Measurements from ENCODE around the gene FNBP1. TPM values are rescaled to one million over a fixed set of nuclear protein-coding genes. Genes with fewer than 3 reads are reported as not detected.

The FNBP1 gene
- total RNA-seq, 1 donor from 2014 or later: 87.2 TPM

GRCh38 chr9:129921905-129922304 lies 121.1 kb downstream of the FNBP1 start:
- no peaks in the 10 kb centered on the region for H3K27me3 ChIP-seq
- TF ChIP-seq, protein P1, sequence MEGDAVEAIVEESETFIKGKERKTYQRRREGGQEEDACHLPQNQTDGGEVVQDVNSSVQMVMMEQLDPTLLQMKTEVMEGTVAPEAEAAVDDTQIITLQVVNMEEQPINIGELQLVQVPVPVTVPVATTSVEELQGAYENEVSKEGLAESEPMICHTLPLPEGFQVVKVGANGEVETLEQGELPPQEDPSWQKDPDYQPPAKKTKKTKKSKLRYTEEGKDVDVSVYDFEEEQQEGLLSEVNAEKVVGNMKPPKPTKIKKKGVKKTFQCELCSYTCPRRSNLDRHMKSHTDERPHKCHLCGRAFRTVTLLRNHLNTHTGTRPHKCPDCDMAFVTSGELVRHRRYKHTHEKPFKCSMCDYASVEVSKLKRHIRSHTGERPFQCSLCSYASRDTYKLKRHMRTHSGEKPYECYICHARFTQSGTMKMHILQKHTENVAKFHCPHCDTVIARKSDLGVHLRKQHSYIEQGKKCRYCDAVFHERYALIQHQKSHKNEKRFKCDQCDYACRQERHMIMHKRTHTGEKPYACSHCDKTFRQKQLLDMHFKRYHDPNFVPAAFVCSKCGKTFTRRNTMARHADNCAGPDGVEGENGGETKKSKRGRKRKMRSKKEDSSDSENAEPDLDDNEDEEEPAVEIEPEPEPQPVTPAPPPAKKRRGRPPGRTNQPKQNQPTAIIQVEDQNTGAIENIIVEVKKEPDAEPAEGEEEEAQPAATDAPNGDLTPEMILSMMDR (IDR thresholded peaks at IDR 0.05): no peak
- H3K27ac ChIP-seq: no peak overlapping the region
- DNase-seq (ENCODE audit: low spot score in 2 of 2): no peak
- H3K9me3 ChIP-seq: no peaks in the 10 kb centered on the region
- H3K4me1 ChIP-seq: no peaks in the 10 kb centered on the region
- H3K4me3 ChIP-seq: no peak overlapping the region
- H3K36me3 ChIP-seq: peaks cover 31 to 48% of the 10 kb centered on the region in 2 donors
- intact Hi-C loops (cut with DNase I): no loop called here

- H3K36me3 ChIP-seq: peaks cover 18 to 35% of the 10 kb centered on the region in 2 donors
- no peak overlapping the region for H3K27ac ChIP-seq
Observed at GRCh38 chr9:129919841-129920240, 123.1 kb downstream of the FNBP1 start.

DNA sequence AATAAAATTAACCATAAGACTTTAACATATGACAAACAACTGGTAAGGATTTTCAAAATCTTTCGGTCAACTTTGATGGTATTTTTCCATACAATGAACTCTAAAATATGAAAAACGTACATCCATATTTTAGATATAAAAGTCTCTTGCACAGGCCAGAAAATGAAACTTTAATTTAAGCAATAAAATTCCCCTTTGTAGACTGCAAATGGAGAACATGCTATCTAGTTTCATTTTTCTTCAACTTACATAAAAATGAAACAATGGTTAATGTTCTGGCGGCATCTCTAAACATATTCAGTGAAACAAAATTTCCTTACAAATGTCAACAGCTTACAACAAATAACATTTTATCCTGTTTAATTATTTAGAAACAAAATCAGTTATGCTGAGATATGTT lies 123.7 kb downstream of the FNBP1 start:
- Histone ChIP-seq H3K27ac (no peak overlapping the region), H3K4me1 (no peaks in the 10 kb centered on the region), H3K36me3 (peaks cover 18 to 30% of the 10 kb centered on the region in 2 donors), H3K4me3 (no peak overlapping the region), H3K27me3 (no peaks in the 10 kb centered on the region), H3K9me3 (no peaks in the 10 kb centered on the region)
- intact Hi-C loops (cut with DNase I): no loop called here
- TF ChIP-seq, protein P1 (IDR thresholded peaks at IDR 0.05): no peak
- DNase-seq (ENCODE audit: low spot score in 2 of 2): no peak

More at GRCh38 chr9:129919841-129920240, 123.1 kb downstream of the FNBP1 start:
- intact Hi-C loops (cut with DNase I): no loop called here
- Histone ChIP-seq H3K9me3 (no peaks in the 10 kb centered on the region), H3K4me1 (no peaks in the 10 kb centered on the region), H3K27me3 (no peaks in the 10 kb centered on the region), H3K4me3 (no peak overlapping the region)
- no peak for DNase-seq (ENCODE audit: low spot score in 2 of 2)
- TF ChIP-seq, protein P1 (IDR thresholded peaks at IDR 0.05): no peak

DNA sequence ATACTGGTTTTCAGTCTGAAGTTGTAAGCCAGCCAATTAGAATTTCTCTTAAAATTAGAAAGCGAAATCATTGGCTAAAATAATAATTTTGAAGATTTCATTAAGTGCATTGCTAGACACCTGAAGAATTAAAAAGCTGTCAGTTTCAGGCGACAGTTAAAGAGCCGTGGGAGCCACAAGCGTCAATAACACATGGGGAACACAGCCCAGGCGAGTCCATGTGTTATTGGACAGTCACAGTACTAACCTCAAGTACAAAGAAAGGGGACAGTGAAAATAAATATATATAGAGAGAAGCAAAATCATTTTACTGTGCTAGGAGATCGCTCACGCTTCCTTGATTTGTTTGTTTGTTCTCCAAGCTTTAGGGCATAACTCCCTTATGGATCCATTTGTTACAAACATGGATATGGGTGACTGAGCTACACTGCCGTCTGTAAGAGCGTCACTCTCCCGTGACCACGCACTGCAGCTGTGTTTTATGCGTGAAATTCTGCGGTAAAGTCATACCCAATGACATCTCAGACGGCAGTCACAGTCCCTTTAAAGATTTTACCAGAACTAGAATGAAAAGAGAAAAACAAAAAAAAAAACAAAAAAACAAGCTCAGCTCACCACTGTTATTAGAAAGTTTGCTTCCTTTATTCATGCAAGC lies 124.6 kb downstream of the FNBP1 start:
- intact Hi-C loops (cut with DNase I): no loop called here
- no peaks in the 10 kb centered on the region for H3K9me3 ChIP-seq
- H3K27me3 ChIP-seq: no peaks in the 10 kb centered on the region
- no peaks in the 10 kb centered on the region for H3K4me1 ChIP-seq
- no peak overlapping the region for H3K4me3 ChIP-seq
- DNase-seq (ENCODE audit: low spot score in 2 of 2): no peak
- TF ChIP-seq, protein P1 (IDR thresholded peaks at IDR 0.05): no peak
- no peak overlapping the region for H3K27ac ChIP-seq
- H3K36me3 ChIP-seq: peaks cover 15 to 23% of the 10 kb centered on the region in 2 donors

GRCh38 chr9:129916707-129917106 lies 126.3 kb downstream of the FNBP1 start:
- Histone ChIP-seq H3K4me1 (no peaks in the 10 kb centered on the region), H3K4me3 (no peak overlapping the region), H3K27ac (no peak overlapping the region), H3K36me3 (peaks cover 0 to 7% of the 10 kb centered on the region in 2 donors), H3K9me3 (no peaks in the 10 kb centered on the region), H3K27me3 (no peaks in the 10 kb centered on the region)
- DNase-seq (ENCODE audit: low spot score in 2 of 2): no peak
- intact Hi-C loops (cut with DNase I): no loop called here
- TF ChIP-seq, protein P1 (IDR thresholded peaks at IDR 0.05): no peak
